Neuron (in vitro differentiated cells): ENCODE measurements around the gene VTA1.
"Not testable (repeated sequence)": the region's sequence is repeated elsewhere in the genome, so short reads cannot be mapped to it uniquely, and the experiment has no call there.

Experiments
- H2AFZ ChIP-seq: one replicate; pipeline ENCODE4 v1.6.1; 2013; ENCODE audit warnings: low read depth, mild to moderate bottlenecking, inconsistent platforms, low read length, moderate library complexity
- H3K27me3 ChIP-seq: one replicate; pipeline ENCODE4 v1.6.1; 2013; ENCODE audit warnings: low read length; ENCODE audit not compliant: insufficient read depth
- H3K36me3 ChIP-seq: one replicate; pipeline ENCODE4 v1.6.1; 2013; ENCODE audit warnings: low read length; ENCODE audit not compliant: insufficient read depth
- H3K4me1 ChIP-seq: one replicate; pipeline ENCODE4 v1.6.1; 2013; ENCODE audit warnings: low read length; ENCODE audit not compliant: insufficient read depth
- H3K4me3 ChIP-seq: 2 replicates; pipeline ENCODE4 v1.5.1; 2013; ENCODE audit warnings: mild to moderate bottlenecking, low read length, moderate library complexity
- H3K9me3 ChIP-seq: one replicate; pipeline ENCODE4 v1.6.1; 2013; ENCODE audit warnings: low read length

Gene VTA1

DNA sequence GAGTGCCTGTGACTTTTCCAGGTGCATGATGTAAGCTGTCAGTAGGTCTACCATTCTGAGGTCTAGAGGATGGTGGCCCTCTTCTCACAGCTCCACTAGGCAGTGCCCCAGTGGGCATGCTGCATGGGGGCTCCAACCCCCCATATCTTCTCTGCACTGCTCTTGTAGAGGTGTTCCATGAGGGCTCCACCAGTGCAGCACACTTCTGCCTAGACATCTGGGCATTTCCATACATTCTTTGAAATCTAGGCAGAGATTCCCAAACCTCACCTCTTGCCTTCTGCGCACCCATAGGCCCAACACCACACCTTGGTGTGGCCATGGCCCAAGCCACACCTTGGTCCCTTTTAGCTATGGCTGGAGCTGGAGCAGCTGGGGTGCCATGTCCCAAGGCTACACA, 66.3 kb downstream of the VTA1 start:
- Histone ChIP-seq H3K4me1 (peaks cover 6% of the 10 kb centered on the region), H3K4me3 (no peak overlapping the region), H3K27me3 (no peaks in the 10 kb centered on the region), H2AFZ (no peak overlapping the region), H3K9me3 (peaks cover 32% of the 10 kb centered on the region), H3K36me3 (peaks cover 44% of the 10 kb centered on the region)

DNA sequence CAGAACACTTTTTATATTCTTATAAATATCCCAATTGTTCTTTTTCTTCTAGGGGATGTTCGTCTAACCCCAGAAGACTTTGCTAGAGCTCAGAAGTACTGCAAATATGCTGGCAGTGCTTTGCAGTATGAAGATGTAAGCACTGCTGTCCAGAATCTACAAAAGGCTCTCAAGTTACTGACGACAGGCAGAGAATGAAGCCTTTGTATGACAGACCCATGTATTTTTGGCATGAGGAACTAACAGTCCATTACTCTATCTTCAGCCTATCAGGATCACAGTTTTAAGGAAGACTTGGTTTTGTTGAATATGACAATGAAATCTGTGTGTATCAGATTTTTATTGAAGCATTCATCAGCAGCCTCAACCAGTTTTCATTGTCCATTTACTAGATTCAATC, 71.4 kb downstream of the VTA1 start:
- H3K27me3 ChIP-seq: no peaks in the 10 kb centered on the region
- H3K4me1 ChIP-seq: peaks cover 9% of the 10 kb centered on the region
- peaks cover 28% of the 10 kb centered on the region for H3K36me3 ChIP-seq
- H3K4me3 ChIP-seq: no peak overlapping the region
- H3K9me3 ChIP-seq: peaks cover 4% of the 10 kb centered on the region
- no peak overlapping the region for H2AFZ ChIP-seq

DNA sequence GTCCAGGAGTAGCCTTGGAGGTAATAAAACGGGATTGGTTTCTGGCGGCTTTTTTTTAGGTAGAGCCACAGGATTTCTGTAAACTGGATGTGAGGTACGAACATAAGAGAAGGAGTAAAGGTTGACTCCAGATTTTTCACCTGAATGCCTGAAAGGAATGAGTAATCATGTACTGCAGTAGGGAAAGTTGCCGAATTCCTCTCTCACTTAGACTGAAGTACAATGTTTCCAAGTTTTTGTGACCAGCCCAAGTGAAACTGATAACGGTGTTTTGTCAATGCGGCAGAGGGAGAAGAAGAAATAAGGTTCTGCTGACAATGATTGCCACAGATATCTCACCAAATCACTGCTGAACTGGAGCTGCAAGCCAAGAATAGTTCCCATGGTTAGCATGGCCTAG, 75.0 kb downstream of the VTA1 start:
- Histone ChIP-seq H3K36me3 (peaks cover 18% of the 10 kb centered on the region), H3K9me3 (no peaks in the 10 kb centered on the region), H3K27me3 (no peaks in the 10 kb centered on the region), H3K4me3 (no peak overlapping the region), H2AFZ (no peak overlapping the region), H3K4me1 (peaks cover 9% of the 10 kb centered on the region)

DNA sequence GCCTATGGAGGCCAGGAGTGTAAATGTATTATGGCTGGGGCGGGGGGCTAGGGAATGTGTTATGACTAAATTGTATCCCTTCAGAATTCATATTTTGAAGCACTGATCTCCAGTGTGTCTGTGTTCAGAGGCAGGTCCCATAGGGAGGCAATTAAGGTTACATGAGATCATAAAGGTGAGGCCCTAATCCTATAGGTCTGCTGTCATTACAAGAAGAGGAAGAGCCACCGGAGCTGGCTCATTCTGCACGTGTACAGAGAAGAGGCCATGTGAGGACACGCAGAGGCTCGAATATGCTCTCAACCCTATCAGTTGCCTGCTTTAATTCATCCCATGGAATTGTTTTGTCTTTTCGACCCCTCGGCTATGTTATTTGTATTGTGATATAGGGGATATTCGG, 76.9 kb downstream of the VTA1 start:
- Histone ChIP-seq H3K4me3 (no peak overlapping the region), H3K9me3 (no peaks in the 10 kb centered on the region), H3K27me3 (no peaks in the 10 kb centered on the region), H3K36me3 (peaks cover 13% of the 10 kb centered on the region), H3K4me1 (no peaks in the 10 kb centered on the region), H2AFZ (no peak overlapping the region)

DNA sequence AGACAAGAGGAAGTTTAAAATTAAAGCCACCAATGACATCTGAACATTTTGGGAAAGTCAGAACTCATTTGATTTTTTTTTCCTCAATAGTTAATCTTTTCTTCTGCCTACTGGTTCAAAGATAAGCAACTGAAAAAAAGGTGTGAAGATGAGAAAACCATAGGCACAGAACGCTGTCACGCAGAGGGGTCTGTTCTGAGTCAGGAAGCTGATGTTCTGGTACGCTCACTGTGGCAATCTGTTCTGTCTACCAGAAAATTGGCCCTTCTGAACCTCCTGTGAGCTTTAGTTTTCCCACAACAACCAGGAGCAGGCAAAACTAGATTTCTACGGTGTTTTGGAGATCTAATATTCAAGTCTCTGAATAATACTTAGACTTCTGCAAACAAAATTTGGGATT, 78.1 kb downstream of the VTA1 start:
- Histone ChIP-seq H3K36me3 (peaks cover 3% of the 10 kb centered on the region), H2AFZ (no peak overlapping the region), H3K4me3 (no peak overlapping the region), H3K27me3 (no peaks in the 10 kb centered on the region), H3K4me1 (no peaks in the 10 kb centered on the region), H3K9me3 (no peaks in the 10 kb centered on the region)

DNA sequence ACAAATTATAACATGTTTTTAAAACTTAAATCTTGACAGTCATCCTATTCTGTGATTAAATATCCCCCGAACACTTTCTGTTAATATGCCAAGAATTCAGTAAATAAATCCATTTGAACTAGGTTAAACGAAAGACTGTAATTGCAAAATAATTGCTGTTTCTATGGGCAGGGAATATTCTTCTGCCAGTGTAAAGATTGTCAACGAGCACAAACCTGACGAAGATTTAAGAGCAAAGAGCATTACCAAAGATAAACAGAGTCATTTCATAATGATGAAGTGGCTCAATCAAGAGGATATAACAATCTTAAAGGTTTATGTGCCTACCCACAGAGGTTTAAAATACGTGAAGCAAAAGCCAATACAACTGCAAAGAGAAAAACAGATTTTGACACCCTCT, 78.5 kb downstream of the VTA1 start:
- no peaks in the 10 kb centered on the region for H3K9me3 ChIP-seq
- H3K4me3 ChIP-seq: no peak overlapping the region
- H2AFZ ChIP-seq: no peak overlapping the region
- H3K36me3 ChIP-seq: no peaks in the 10 kb centered on the region
- no peaks in the 10 kb centered on the region for H3K4me1 ChIP-seq
- H3K27me3 ChIP-seq: no peaks in the 10 kb centered on the region

DNA sequence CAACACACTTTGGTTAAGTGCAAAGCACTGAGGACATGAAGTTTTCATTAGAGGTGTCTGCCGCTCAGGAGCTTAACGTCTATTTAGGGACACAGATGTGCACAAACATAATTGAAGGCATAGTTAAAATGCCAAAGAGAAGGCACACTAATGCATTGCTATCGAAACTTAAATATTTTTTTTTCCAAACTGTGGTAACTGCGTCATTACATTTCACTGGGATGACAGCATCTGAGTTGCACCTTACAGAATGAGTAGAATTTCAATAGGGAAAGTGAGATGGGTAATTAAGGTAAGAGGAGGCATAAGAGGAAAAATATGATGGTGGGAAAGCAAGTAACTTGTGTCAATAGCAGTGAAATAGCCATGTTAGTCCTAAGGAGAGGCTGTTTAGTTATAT, 79.7 kb downstream of the VTA1 start:
- Histone ChIP-seq H3K27me3 (no peaks in the 10 kb centered on the region), H3K36me3 (no peaks in the 10 kb centered on the region)

DNA sequence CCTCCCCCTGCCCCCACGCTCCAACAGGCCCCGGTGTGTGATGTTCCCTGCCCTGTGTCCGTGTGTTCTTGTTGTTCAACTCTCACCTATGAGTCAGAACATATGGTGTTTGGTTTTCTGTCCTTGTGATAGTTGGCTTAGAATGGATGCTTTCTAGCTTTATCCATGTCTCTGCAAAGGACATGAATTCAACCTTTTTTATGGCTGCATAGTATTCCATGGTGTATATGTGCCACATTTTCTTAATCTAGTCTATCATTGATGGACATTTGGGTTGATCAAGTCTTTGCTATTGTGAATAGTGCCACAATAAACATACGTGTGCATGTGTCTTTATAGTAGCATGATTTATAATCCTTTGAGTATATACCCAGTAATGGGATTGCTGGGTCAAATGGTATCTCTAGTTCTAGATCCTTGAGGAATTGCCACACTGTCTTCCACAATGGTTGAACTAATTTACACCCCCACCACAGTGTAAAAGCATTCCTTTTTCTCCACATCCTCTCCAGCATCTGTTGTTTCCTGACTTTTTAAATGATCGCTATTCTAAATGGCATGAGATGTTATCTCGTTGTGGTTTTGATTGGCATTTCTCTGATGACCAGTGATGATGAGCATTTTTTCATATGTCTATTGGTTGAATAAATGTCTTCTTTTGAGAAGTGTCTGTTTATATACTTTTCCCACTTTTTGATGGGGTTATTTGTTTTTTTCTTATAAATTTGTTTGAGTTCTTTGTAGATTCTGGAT, 82.6 kb downstream of the VTA1 start:
- H3K4me3 ChIP-seq, H2AFZ ChIP-seq, H3K9me3 ChIP-seq, H3K4me1 ChIP-seq, H3K36me3 ChIP-seq, H3K27me3 ChIP-seq: not testable (repeated sequence)

More for the DNA sequence above, 79.7 kb downstream of the VTA1 start:
- H3K9me3 ChIP-seq: no peaks in the 10 kb centered on the region
- H3K4me1 ChIP-seq: no peaks in the 10 kb centered on the region
- no peak overlapping the region for H3K4me3 ChIP-seq
- no peak overlapping the region for H2AFZ ChIP-seq

DNA sequence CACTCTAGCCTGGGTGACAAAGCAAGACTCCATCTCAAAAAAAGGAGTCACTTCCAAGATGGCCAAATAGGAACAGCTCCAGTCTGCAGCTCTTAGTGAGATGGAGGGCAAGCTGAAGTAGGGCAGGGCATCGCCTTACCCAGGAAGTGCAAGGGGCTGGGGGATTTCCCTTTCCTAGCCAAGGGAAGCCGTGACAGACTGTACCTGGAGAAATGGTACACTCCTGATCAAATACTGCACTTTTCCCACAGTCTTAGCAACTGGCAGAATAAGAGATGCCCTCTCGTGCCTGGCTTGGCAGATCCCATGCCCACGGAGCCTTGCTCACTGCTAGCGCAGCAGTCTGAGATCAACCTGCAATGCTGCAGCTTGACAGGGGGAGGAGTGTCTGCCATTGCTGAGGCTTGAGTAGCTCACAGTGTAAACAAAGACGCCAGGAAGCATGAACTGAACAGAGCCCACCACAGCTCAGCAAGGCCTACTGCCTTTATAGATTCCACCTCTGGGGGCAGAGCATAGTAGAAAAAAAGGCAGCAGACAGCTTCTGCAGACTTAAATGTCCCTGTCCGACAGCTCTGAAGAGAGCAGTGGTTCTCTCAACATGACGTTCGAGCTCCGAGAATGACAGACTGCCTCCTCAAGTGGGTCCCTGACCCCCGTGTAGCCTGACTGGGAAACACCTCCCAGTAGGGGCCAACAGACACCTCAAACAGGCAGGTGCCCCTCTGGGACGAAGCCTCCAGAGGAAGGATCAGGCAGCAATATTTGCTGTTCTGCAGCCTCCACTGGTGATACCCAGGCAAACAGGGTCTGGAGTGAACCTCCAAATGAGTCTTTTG, 85.4 kb downstream of the VTA1 start:
- not testable (repeated sequence) for H3K9me3 ChIP-seq, H3K4me1 ChIP-seq, H3K36me3 ChIP-seq, H3K27me3 ChIP-seq
- H2AFZ ChIP-seq: peak overlapping the region; percentile 76
- H3K4me3 ChIP-seq: peak overlapping the region; percentile 39

DNA sequence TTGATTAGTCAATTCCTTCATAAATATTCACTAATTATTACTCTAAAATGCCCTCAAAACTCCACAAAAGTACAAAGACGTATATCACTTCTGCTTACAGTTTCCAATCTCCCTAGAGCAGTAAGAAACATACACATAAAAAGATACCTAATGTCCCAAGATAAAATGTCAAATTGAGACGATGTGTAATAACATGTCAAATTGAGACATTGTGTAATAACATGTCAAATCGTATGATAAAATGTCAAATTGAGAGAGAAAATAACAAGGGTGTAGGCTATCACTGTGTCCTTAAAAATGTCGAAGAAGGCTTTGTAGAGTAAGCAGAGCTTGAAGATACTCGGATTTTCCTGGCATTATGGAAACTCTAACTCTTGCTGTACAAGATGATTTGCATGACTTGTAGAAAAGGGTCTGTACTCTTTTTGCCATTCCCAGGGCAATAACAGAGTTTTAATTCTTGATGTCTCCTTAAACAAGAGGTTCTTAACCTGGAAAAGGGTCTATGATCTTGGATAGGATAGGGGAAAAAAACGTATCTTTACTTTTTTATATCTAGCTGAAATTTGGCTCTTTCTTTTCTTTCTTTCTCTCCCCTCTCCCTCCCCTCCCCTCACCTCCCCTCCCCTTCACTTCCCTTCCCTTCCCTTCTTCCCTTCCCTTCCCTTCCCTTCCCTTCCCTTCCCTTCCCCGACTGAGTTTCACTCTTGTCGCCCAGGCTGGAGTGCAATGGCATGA, 87.1 kb downstream of the VTA1 start:
- Histone ChIP-seq H3K4me3 (no peak overlapping the region), H3K27me3 (no peaks in the 10 kb centered on the region), H2AFZ (no peak overlapping the region), H3K36me3 (no peaks in the 10 kb centered on the region), H3K4me1 (peaks cover 3% of the 10 kb centered on the region), H3K9me3 (no peaks in the 10 kb centered on the region)

DNA sequence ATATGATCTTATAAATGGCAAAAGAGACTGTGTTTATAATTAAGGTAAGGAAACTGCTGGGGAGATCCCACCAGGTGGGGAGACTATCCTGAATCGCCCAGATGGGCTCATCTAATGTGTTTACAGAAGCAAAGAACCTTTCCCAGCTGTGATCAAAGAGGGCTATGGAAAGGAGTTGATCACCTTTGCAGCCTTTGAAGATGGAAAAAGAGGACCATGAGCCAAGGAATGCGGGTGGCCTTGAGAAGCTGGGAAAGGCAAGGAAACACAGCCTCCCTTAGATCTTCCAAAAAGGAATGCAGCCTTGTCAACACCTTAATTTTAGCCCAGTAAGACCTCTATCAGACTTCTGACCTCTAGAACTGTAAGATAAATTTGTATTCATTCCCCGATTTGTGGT, 88.2 kb downstream of the VTA1 start:
- Histone ChIP-seq H3K36me3 (no peaks in the 10 kb centered on the region), H2AFZ (no peak overlapping the region), H3K9me3 (no peaks in the 10 kb centered on the region), H3K4me1 (peaks cover 3% of the 10 kb centered on the region), H3K27me3 (no peaks in the 10 kb centered on the region), H3K4me3 (no peak overlapping the region)

DNA sequence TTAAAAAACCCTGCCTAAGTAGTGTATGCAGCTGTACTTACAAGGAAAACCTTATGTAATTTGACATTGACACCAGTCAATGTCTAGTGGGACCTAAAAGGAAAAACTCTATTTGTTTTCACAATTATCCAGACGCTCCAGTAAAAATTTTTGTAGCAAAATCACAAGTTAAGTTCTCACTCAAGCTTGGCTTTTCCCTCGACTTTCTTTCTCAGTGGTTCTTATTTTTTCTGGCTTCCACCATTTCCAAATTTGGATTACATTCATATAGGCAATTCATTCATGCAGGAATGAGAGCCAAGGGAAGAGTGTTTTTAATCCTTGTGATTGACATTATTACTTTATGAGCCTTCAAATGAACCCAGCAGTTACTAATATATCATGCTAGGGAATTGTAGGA, 88.7 kb downstream of the VTA1 start:
- no peak overlapping the region for H3K4me3 ChIP-seq
- H3K9me3 ChIP-seq: no peaks in the 10 kb centered on the region
- peaks cover 3% of the 10 kb centered on the region for H3K4me1 ChIP-seq
- no peaks in the 10 kb centered on the region for H3K27me3 ChIP-seq
- no peak overlapping the region for H2AFZ ChIP-seq
- H3K36me3 ChIP-seq: no peaks in the 10 kb centered on the region

DNA sequence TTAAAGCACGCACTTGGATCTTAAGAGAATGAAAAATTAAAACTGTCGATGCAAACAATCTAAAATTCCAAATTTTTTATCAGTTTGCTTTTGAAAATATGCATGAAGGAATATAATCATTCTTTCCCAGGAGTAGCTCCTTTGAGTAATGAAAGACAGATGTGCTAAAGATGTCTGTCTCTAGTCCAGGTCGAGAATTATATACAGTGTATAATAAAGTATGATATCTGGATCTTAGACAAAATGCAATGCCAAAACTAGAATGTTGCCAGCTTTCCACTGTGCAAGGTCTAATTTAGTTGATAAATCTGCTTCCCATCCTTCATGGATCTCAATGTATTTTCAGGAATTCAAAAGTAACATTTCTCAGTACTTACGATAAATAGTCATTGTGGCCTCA, 89.6 kb downstream of the VTA1 start:
- Histone ChIP-seq H2AFZ (no peak overlapping the region), H3K27me3 (no peaks in the 10 kb centered on the region), H3K36me3 (no peaks in the 10 kb centered on the region), H3K4me1 (peaks cover 3% of the 10 kb centered on the region), H3K9me3 (no peaks in the 10 kb centered on the region), H3K4me3 (no peak overlapping the region)
